Measurements from ENCODE around the gene PACRG.

PACRG gene

DNA sequence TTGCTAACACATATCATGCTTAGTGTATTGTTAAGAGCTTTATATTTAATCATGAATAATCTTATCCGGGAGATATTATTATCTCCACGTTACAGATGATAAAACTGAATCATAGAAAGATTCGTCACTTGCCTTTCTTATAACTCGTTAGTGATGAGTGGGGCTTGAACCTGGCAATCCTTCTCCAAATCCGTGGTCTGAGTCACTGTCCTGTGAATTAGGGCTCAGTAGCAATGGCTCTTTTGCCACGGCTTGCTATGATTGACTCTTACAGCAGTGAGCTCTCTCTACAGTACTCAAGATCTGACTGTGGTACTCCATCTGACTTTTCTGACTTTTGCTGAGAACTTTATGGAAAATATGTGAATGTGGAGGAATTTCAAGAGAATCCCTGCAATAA, 246.9 kb downstream of the PACRG start:
- TF ChIP-seq EGR1 (IDR thresholded peaks at IDR 0.05) (no peak), YY1 (IDR thresholded peaks at IDR 0.05; ENCODE audit: low read depth) (no peak), ZBTB7A (IDR thresholded peaks at IDR 0.05; ENCODE audit: low read depth) (no peak), EP300 (IDR thresholded peaks at IDR 0.05; ENCODE audit: borderline replicate concordance) (no peak), RAD21 (IDR thresholded peaks at IDR 0.05; ENCODE audit: low read depth) (no peak), TCF12 (IDR thresholded peaks at IDR 0.05; ENCODE audit: low read depth) (no peak), FOXM1 (IDR thresholded peaks at IDR 0.05; ENCODE audit: borderline replicate concordance, low read depth) (no peak), TEAD4 (IDR thresholded peaks at IDR 0.05) (no peak), TAF1 (IDR thresholded peaks at IDR 0.05; ENCODE audit: low read depth) (no peak), CREB1 (IDR thresholded peaks at IDR 0.05; ENCODE audit: low read depth) (no peak), NFIC (IDR thresholded peaks at IDR 0.05) (no peak), CEBPB (IDR thresholded peaks at IDR 0.05) (no peak)
- TF ChIP-seq, protein P1, sequence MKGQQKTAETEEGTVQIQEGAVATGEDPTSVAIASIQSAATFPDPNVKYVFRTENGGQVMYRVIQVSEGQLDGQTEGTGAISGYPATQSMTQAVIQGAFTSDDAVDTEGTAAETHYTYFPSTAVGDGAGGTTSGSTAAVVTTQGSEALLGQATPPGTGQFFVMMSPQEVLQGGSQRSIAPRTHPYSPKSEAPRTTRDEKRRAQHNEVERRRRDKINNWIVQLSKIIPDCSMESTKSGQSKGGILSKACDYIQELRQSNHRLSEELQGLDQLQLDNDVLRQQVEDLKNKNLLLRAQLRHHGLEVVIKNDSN (IDR thresholded peaks at IDR 0.05) = no peak
- TF ChIP-seq, protein P2, sequence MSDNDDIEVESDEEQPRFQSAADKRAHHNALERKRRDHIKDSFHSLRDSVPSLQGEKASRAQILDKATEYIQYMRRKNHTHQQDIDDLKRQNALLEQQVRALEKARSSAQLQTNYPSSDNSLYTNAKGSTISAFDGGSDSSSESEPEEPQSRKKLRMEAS (IDR thresholded peaks at IDR 0.05) = no peak
- TF ChIP-seq, protein P3, sequence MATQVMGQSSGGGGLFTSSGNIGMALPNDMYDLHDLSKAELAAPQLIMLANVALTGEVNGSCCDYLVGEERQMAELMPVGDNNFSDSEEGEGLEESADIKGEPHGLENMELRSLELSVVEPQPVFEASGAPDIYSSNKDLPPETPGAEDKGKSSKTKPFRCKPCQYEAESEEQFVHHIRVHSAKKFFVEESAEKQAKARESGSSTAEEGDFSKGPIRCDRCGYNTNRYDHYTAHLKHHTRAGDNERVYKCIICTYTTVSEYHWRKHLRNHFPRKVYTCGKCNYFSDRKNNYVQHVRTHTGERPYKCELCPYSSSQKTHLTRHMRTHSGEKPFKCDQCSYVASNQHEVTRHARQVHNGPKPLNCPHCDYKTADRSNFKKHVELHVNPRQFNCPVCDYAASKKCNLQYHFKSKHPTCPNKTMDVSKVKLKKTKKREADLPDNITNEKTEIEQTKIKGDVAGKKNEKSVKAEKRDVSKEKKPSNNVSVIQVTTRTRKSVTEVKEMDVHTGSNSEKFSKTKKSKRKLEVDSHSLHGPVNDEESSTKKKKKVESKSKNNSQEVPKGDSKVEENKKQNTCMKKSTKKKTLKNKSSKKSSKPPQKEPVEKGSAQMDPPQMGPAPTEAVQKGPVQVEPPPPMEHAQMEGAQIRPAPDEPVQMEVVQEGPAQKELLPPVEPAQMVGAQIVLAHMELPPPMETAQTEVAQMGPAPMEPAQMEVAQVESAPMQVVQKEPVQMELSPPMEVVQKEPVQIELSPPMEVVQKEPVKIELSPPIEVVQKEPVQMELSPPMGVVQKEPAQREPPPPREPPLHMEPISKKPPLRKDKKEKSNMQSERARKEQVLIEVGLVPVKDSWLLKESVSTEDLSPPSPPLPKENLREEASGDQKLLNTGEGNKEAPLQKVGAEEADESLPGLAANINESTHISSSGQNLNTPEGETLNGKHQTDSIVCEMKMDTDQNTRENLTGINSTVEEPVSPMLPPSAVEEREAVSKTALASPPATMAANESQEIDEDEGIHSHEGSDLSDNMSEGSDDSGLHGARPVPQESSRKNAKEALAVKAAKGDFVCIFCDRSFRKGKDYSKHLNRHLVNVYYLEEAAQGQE (IDR thresholded peaks at IDR 0.05; ENCODE audit: low read depth) = no peak

DNA sequence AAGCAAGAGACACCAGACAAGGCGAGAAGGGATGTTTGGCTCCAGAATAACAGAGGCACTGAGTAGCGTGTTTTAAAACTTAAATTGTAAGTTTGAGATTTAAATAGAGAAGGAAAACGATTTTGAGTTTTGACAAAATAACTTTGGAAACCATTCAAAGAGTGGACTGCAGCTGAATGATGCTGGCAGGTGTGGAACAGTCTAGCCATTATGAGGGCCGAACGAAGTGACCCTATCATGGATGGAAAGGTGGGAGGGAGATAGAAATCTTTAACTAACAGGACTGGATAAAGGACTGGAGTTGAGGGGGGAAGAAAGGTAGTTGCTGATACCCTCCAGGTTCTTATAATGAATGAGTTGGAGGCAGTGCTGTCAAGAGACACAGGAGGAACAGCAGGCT, 248.4 kb downstream of the PACRG start:
- TF ChIP-seq, protein P2 (IDR thresholded peaks at IDR 0.05) = no peak
- no peak for TF ChIP-seq ZBTB7A (IDR thresholded peaks at IDR 0.05; ENCODE audit: low read depth)
- no peak for TF ChIP-seq TAF1 (IDR thresholded peaks at IDR 0.05; ENCODE audit: low read depth)
- no peak for TF ChIP-seq CREB1 (IDR thresholded peaks at IDR 0.05; ENCODE audit: low read depth)
- no peak for TF ChIP-seq YY1 (IDR thresholded peaks at IDR 0.05; ENCODE audit: low read depth)
- TF ChIP-seq, protein P1 (IDR thresholded peaks at IDR 0.05) = no peak
- no peak for TF ChIP-seq EP300 (IDR thresholded peaks at IDR 0.05; ENCODE audit: borderline replicate concordance)
- no peak for TF ChIP-seq EGR1 (IDR thresholded peaks at IDR 0.05)

DNA sequence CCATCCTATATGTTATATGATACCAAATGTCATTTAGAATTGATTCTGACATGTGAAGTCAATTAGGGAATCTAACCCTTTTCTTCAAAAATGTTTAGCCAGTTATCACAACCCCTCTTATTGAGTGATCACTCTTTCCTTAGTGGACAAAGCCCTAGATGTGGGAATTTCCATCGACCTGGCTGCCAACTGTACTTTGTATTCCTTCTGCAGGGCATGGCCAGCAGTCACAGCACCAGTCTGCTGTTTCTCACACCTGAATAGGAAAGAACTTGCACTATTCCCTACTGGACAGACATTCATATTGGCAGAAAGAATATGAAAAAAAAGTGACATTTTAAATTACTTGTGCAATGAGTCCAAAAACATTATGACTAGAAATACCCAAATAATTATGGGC, 271.0 kb downstream of the PACRG start:
- TF ChIP-seq FOXM1 (IDR thresholded peaks at IDR 0.05; ENCODE audit: borderline replicate concordance, low read depth) = no peak
- TF ChIP-seq, protein P2 (IDR thresholded peaks at IDR 0.05) = no peak
- TF ChIP-seq CEBPB (IDR thresholded peaks at IDR 0.05) = no peak
- no peak for TF ChIP-seq NFIC (IDR thresholded peaks at IDR 0.05)
- TF ChIP-seq, protein P3 (IDR thresholded peaks at IDR 0.05; ENCODE audit: low read depth) = no peak
- TF ChIP-seq CREB1 (IDR thresholded peaks at IDR 0.05; ENCODE audit: low read depth) = no peak
- TF ChIP-seq, protein P1 (IDR thresholded peaks at IDR 0.05) = no peak
- no peak for TF ChIP-seq TAF1 (IDR thresholded peaks at IDR 0.05; ENCODE audit: low read depth)
- no peak for TF ChIP-seq TCF12 (IDR thresholded peaks at IDR 0.05; ENCODE audit: low read depth)
- TF ChIP-seq TEAD4 (IDR thresholded peaks at IDR 0.05) = no peak
- TF ChIP-seq YY1 (IDR thresholded peaks at IDR 0.05; ENCODE audit: low read depth) = no peak
- no peak for TF ChIP-seq EGR1 (IDR thresholded peaks at IDR 0.05)
- no peak for TF ChIP-seq EP300 (IDR thresholded peaks at IDR 0.05; ENCODE audit: borderline replicate concordance)

DNA sequence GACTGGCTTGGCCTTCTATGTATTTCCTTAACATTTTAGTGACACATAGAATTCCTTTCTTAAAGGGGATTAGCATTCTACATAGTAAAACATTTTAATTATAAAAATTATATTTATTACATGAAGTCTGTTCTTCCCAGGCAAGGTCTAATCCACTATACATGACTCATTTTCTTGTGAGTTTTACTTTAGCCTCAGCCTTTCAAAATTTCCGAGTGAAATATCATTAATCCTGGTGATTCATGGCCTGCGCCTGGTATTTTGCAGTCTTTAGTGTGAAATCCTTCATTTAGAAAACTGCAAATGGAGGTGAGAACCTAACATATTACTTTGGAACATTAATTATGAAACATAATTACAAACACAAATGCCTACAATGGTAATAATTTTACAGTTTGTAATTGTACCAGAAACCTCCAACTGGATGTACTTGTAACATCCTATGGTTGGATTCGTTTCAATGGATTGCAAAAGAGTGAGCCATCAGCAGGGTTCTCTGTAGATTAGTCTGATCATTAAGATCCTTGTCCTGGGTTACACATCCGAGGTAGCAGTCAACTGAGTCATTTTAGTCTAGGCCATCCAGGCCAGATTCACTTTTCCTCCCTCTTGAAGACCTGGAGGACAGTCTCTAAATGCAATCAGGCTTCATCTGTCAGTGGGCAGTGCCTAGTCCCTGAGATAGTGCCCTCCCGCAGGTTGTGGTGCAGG, 272.0 kb downstream of the PACRG start:
- TF ChIP-seq TCF12 (IDR thresholded peaks at IDR 0.05; ENCODE audit: low read depth) (no peak), RAD21 (IDR thresholded peaks at IDR 0.05; ENCODE audit: low read depth) (no peak), ZBTB7A (IDR thresholded peaks at IDR 0.05; ENCODE audit: low read depth) (no peak), TEAD4 (IDR thresholded peaks at IDR 0.05) (no peak), NFIC (IDR thresholded peaks at IDR 0.05) (no peak)
- TF ChIP-seq, protein P3 (IDR thresholded peaks at IDR 0.05; ENCODE audit: low read depth) = no peak

Measured in Ishikawa (cell line).